B cell (primary cell): ENCODE data around the gene RNFT2. TPM values are rescaled to one million over a fixed set of nuclear protein-coding genes. Genes with fewer than 3 reads are reported as not detected.

Source experiments
- ATAC-seq: fragments of 200-7000 bp; cut with Tn5 transposase; one replicate; pipeline ENCODE4 v1.10.0; 2021; ENCODE audit warnings: low read depth, mild to moderate bottlenecking, moderate number of reproducible peaks, moderate library complexity
- CTCF ChIA-PET: fragments of 350-600 bp; sonication (Branson Sonifier 250); formaldehyde crosslinking; loops from one replicate; lab custom pipeline; 2021; ENCODE audit warnings: antibody characterized with exemption, inconsistent platforms; lab: Charles Lee
- POLR2A ChIA-PET: fragments of 350-600 bp; sonication (Branson Sonifier 250); formaldehyde crosslinking; loops from one replicate; lab custom pipeline; 2021; ENCODE audit warnings: antibody characterized with exemption; lab: Charles Lee
- DNase-seq: peaks from one replicate; pipeline ENCODE4 v3.0.0; 2013
- H2AFZ ChIP-seq: 2 replicates; pipeline ENCODE4 v1.6.1; 2012; ENCODE audit warnings: mild to moderate bottlenecking, low read depth, low read length; ENCODE audit not compliant: insufficient read depth, poor library complexity, severe bottlenecking
- H3K27ac ChIP-seq, 2 donors: 1 replicate in 1 of 2; 2 replicates in 1 of 2; pipeline ENCODE4 v1.5.1; 2012 to 2013; ENCODE audit warnings: low read length in 2 of 2, mild to moderate bottlenecking in 2 of 2, moderate library complexity in 1 of 2
- H3K27me3 ChIP-seq, 4 experiments: fragments of 200-600 bp in 1 of 4; sonication (generic) in 1 of 4; replicated peaks in 1 of 4; 1 replicate in 2 of 4; 2 replicates in 2 of 4; pipeline versions ENCODE4 v1.6.1 to v1.7.0; 2013 to 2016; ENCODE audit warnings: low read length in 3 of 4, mild to moderate bottlenecking in 2 of 4, mixed read lengths in 1 of 4, moderate library complexity in 1 of 4; ENCODE audit not compliant: insufficient read depth in 4 of 4, control insufficient read depth in 3 of 4; ENCODE audit errors: control extremely low read depth in 1 of 4
- H3K36me3 ChIP-seq, 2 experiments: replicated peaks in 1 of 2; 1 replicate in 1 of 2; 2 replicates in 1 of 2; pipeline versions ENCODE4 v1.6.1 to v1.7.1; 2013; ENCODE audit warnings: low read length in 1 of 2; ENCODE audit not compliant: insufficient read depth in 2 of 2, control insufficient read depth in 1 of 2; ENCODE audit errors: control extremely low read depth in 1 of 2, extremely low read depth in 1 of 2
- H3K4me1 ChIP-seq, 2 donors: fragments of 200-600 bp in 1 of 2; sonication (generic) in 1 of 2; 1 replicate in 1 of 2; 2 replicates in 1 of 2; pipeline versions ENCODE4 v1.5.1 to v1.6.1; 2013 to 2017; ENCODE audit warnings: low read length in 2 of 2; ENCODE audit not compliant: control insufficient read depth in 2 of 2, insufficient read depth in 2 of 2
- H3K4me2 ChIP-seq: replicated peaks from 2 replicates; pipeline ENCODE3; 2012; ENCODE audit warnings: mild to moderate bottlenecking, low read depth, low read length; ENCODE audit not compliant: poor library complexity, severe bottlenecking
- H3K4me3 ChIP-seq, 5 experiments: fragments of 200-600 bp in 1 of 5; sonication (generic) in 1 of 5; 1 replicate in 3 of 5; 2 replicates in 2 of 5; pipeline versions ENCODE4 v1.5.1 to v1.7.0; 2011 to 2016; ENCODE audit warnings: low read length in 4 of 5, mild to moderate bottlenecking in 4 of 5, low read depth in 2 of 5, control low read depth in 1 of 5, moderate library complexity in 1 of 5; ENCODE audit not compliant: insufficient read depth in 1 of 5; ENCODE audit errors: control extremely low read depth in 1 of 5, extremely low read depth in 1 of 5
- H3K79me2 ChIP-seq: fragments of 200-600 bp; sonication (generic); one replicate; pipeline ENCODE4 v1.6.0; 2016; ENCODE audit warnings: low read length; ENCODE audit not compliant: control insufficient read depth, insufficient read depth
- H3K9ac ChIP-seq: fragments of 200-600 bp; sonication (generic); 2 replicates; pipeline ENCODE4 v1.6.1; 2017; ENCODE audit warnings: mild to moderate bottlenecking, low read length, moderate library complexity
- H3K9me3 ChIP-seq, 3 donors: one replicate each; pipeline versions ENCODE4 v1.6.1 to v1.7.1; 2013; ENCODE audit warnings: low read length in 2 of 3; ENCODE audit not compliant: control insufficient read depth in 2 of 3, insufficient read depth in 1 of 3; ENCODE audit errors: control extremely low read depth in 1 of 3
- H4K20me1 ChIP-seq: 2 replicates; pipeline ENCODE4 v1.6.0; 2012; ENCODE audit warnings: mild to moderate bottlenecking, low read length; ENCODE audit not compliant: insufficient read depth, control insufficient read depth, poor library complexity, severe bottlenecking
- H3K27ac Mint-ChIP-seq: one replicate; pipeline ENCODE4 v1.8.0; 2021; ENCODE audit warnings: mixed read lengths
- H3K27me3 Mint-ChIP-seq: one replicate; pipeline ENCODE4 v1.8.0; 2021; ENCODE audit warnings: mixed read lengths
- H3K4me1 Mint-ChIP-seq: one replicate; pipeline ENCODE4 v1.8.0; 2021; ENCODE audit warnings: mixed read lengths
- H3K4me3 Mint-ChIP-seq: one replicate; pipeline ENCODE4 v1.8.0; 2021; ENCODE audit warnings: mixed read lengths
- H3K9me3 Mint-ChIP-seq: one replicate; pipeline ENCODE4 v1.8.0; 2022; ENCODE audit warnings: mixed read lengths; ENCODE audit not compliant: insufficient read depth
- CTCF ChIP-seq: fragments of 200-600 bp; IDR thresholded peaks from one replicate; pipeline ENCODE4 v1.8.0; 2022; ENCODE audit warnings: antibody characterized with exemption, mild to moderate bottlenecking
- EZH2 ChIP-seq: IDR thresholded peaks from 2 replicates; pipeline ENCODE4 v1.6.1; 2012; ENCODE audit warnings: borderline replicate concordance, low read depth, mild to moderate bottlenecking, moderate library complexity, low read length; ENCODE audit not compliant: insufficient read depth, poor library complexity, severe bottlenecking
- WGBS: methylation state at CpG from one replicate; pipeline ENCODE4 v1.1.5; 2013; ENCODE audit warnings: missing lambda C conversion rate; ENCODE audit not compliant: insufficient coverage; 5-methylcytosine and 5-hydroxymethylcytosine counted together
- intact Hi-C: fragments of 100-400 bp; cut with micrococcal nuclease; formaldehyde crosslinking; loops from one replicate; pipeline ENCODE4 v1.10.0; 2022
- polyA plus RNA-seq: library from polyadenylated mRNA; depleted of rRNA; stranded (reverse); fragments of >200 nt; gene quantifications from 2 replicates; pipeline ENCODE4 v1.2.3, GENCODE V29; 2012
- total RNA-seq, 2 donors: library from RNA; stranded (reverse); fragments of 120-200 nt in 1 of 2; gene quantifications; 1 replicate in 1 of 2; 2 replicates in 1 of 2; pipeline versions ENCODE4 v1.2.3 to v1.2.4, GENCODE V29; 2013 to 2022

RNFT2 gene
- total and polyA plus RNA-seq, 2 donors (not counting 1 experiment from before 2014, with no cell fraction given), result 5.2 to 18.2 TPM

GRCh38 chr12:116876151-116876869 is 138.2 kb downstream of the RNFT2 start:
- H3K9me3 Mint-ChIP-seq, result no peaks in the 10 kb centered on the region
- Histone ChIP-seq H3K27ac (no peak overlapping the region), H3K27me3 (peaks cover 0 to 35% (median 17%) of the 10 kb centered on the region in 4 experiments), H3K9ac (no peak overlapping the region), H3K4me3 (no peak overlapping the region), H3K79me2 (peaks cover 10% of the 10 kb centered on the region), H3K4me2 (no peak overlapping the region), H3K4me1 (peaks cover 26 to 28% of the 10 kb centered on the region in 2 donors), H3K36me3 (no peaks in the 10 kb centered on the region), H4K20me1 (no peaks in the 10 kb centered on the region), H2AFZ (no peak overlapping the region), H3K9me3 (peaks cover 0 to 9% (median 0%) of the 10 kb centered on the region in 3 donors)
- ATAC-seq (no peak), DNase-seq (no peak)
- H3K4me1 Mint-ChIP-seq, result peaks cover 31% of the 10 kb centered on the region
- peaks cover 16% of the 10 kb centered on the region for H3K27me3 Mint-ChIP-seq
- intact Hi-C loops, result no loop called here
- 47% methylated on average over 12 of the region's 19 CpGs for WGBS
- TF ChIP-seq EZH2 (no peak), CTCF (no peak)
- no peak overlapping the region for H3K27ac Mint-ChIP-seq
- ChIA-PET POLR2A (interaction anchor here (0.6 kb wide), 1 partner anchor 10 kb away, joined by 4 read pairs; no protein-coding TSS in a partner anchor), CTCF (no interaction called here)
- H3K4me3 Mint-ChIP-seq, result no peak overlapping the region
